HG02973 (cell line): Measurements from ENCODE around the gene PREX1.
"Not testable (repeated sequence)": the region's sequence is repeated elsewhere in the genome, so short reads cannot be mapped to it uniquely, and the experiment has no call there.

Experiments
- ATAC-seq: cut with Tn5 transposase; IDR thresholded peaks from one replicate; pipeline ENCODE4 v1.9.1; 2021; ENCODE audit warnings: moderate library complexity; ENCODE audit not compliant: unreplicated experiment

PREX1 gene

GRCh38 chr20:48826883-48827771 lies 672 bp downstream of the PREX1 start:
- ATAC-seq: peak; percentile 7

GRCh38 chr20:48826480-48826879 lies 1.3 kb downstream of the PREX1 start:
- not testable (repeated sequence) for ATAC-seq

GRCh38 chr20:48826069-48826468 lies 1.7 kb downstream of the PREX1 start:
- no peak for ATAC-seq

GRCh38 chr20:48825566-48825920 lies 2.3 kb downstream of the PREX1 start:
- no peak for ATAC-seq

- no peak for ATAC-seq
Measured at GRCh38 chr20:48824830-48825565, 2.8 kb downstream of the PREX1 start.

- ATAC-seq: peak; percentile 29
Measured at GRCh38 chr20:48823960-48824498, 3.8 kb downstream of the PREX1 start.

- no peak for ATAC-seq
Measured at GRCh38 chr20:48823476-48823875, 4.3 kb downstream of the PREX1 start.

GRCh38 chr20:48822879-48823385 lies 4.9 kb downstream of the PREX1 start:
- no peak for ATAC-seq

GRCh38 chr20:48822178-48822577 lies 5.6 kb downstream of the PREX1 start:
- no peak for ATAC-seq

GRCh38 chr20:48821261-48821920 lies 6.4 kb downstream of the PREX1 start:
- ATAC-seq: no peak

- ATAC-seq: no peak
Measured at GRCh38 chr20:48820649-48820973, 7.2 kb downstream of the PREX1 start.

GRCh38 chr20:48819821-48820648 lies 7.8 kb downstream of the PREX1 start:
- no peak for ATAC-seq

GRCh38 chr20:48819089-48819488 lies 8.7 kb downstream of the PREX1 start:
- ATAC-seq: no peak

GRCh38 chr20:48818481-48818987 lies 9.3 kb downstream of the PREX1 start:
- ATAC-seq: no peak

- no peak for ATAC-seq
Measured at GRCh38 chr20:48818031-48818370, 9.8 kb downstream of the PREX1 start.

GRCh38 chr20:48817367-48818030 lies 10.3 kb downstream of the PREX1 start:
- no peak for ATAC-seq

GRCh38 chr20:48816282-48817205 lies 11.3 kb downstream of the PREX1 start:
- ATAC-seq: no peak

GRCh38 chr20:48815537-48815936 lies 12.3 kb downstream of the PREX1 start:
- no peak for ATAC-seq

GRCh38 chr20:48814633-48815032 lies 13.2 kb downstream of the PREX1 start:
- ATAC-seq: no peak
